Lower leg skin (tissue), 4 donors: ENCODE measurements around the gene MAP3K13. TPM values are rescaled to one million over a fixed set of nuclear protein-coding genes. Genes with fewer than 3 reads are reported as not detected.
"Not testable (repeated sequence)": the region's sequence is repeated elsewhere in the genome, so short reads cannot be mapped to it uniquely, and the experiment has no call there.

Experiments
- DNase-seq, 2 donors: peaks; one replicate each; pipeline ENCODE4 v3.0.0-alpha.2; 2019; ENCODE audit warnings: low spot score in 2 of 2
- H3K4me3 ChIP-seq: fragments of 200-600 bp; sonication (generic); 2 replicates; pipeline ENCODE4 v1.5.1; 2017; ENCODE audit warnings: mild to moderate bottlenecking, low read depth; ENCODE audit not compliant: poor library complexity, severe bottlenecking
- CTCF ChIP-seq, 3 donors: fragments of 450-650 bp; IDR thresholded peaks; one replicate each; pipeline ENCODE4 v1.5.1; 2016; ENCODE audit warnings: antibody characterized with exemption in 3 of 3, mild to moderate bottlenecking in 3 of 3, moderate library complexity in 2 of 3
- POLR2A ChIP-seq, 2 donors: fragments of 450-650 bp; IDR thresholded peaks; one replicate each; pipeline ENCODE4 v1.6.1; 2016 to 2017; ENCODE audit warnings: antibody characterized with exemption in 2 of 2, mild to moderate bottlenecking in 1 of 2, moderate library complexity in 1 of 2
- WGBS, 2 donors: methylation state at CpG; one replicate each; pipeline ENCODE4 v1.1.5; 2018; 5-methylcytosine and 5-hydroxymethylcytosine counted together
- intact Hi-C: fragments of 100-400 bp; cut with DNase I; formaldehyde crosslinking; loops from one replicate; pipeline ENCODE4 v1.15.0; 2023; ENCODE audit warnings: low total_unique reads
- total RNA-seq, 4 donors: library from RNA; depleted of rRNA; stranded (reverse); fragments of >200 nt; gene quantifications; one replicate each; pipeline ENCODE4 v1.1.0, GENCODE V29; 2016

MAP3K13 gene
- total RNA-seq, 4 donors from 2014 or later = 14.3 to 19.2 (median 17.1) TPM

- no peak for TF ChIP-seq CTCF (IDR thresholded peaks at IDR 0.05)
- no peak for TF ChIP-seq POLR2A (IDR thresholded peaks at IDR 0.05)
- WGBS, 2 donors = 80 to 88% methylated on average over 1 to 2 of the region's 2 CpGs
- intact Hi-C loops = no loop called here
- DNase-seq = no peak
- H3K4me3 ChIP-seq = no peak overlapping the region
Observed at GRCh38 chr3:185371306-185372074, 8.6 kb downstream of the MAP3K13 start.

DNA sequence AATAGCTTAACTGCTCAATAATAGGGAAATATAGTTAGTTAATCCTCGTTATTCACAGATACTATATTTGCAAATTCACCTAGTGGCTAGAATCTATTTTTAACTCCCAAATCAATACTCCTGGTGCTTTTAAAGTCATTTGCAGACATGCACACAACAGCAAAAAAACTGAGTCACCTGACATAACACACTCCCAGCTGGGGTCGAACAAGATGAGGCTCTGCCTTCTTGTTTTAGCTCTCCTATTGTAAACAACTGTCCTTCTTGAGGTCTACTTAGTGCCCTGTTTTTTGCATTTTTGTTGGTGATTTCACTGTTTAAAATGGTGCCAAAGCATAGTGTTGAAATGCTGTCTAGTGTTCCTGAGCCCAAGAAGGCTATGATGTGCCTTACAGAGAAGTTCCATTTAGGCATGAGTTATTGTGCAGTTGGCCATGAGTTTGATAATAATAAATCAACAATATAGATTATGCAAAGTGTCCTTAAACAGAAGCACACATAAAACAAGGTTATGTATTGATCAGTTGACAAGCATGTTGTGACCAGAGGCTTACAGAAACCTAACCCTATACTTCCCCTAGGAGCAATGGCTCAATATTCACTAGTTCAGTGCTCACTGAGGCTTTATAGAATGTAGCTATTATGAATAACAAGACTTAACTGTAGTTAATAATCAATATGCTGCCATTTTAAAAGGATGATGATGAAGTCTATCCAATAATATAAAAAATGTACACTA lies 18.6 kb downstream of the MAP3K13 start:
- TF ChIP-seq CTCF (IDR thresholded peaks at IDR 0.05) = no peak
- 62 to 65% methylated on average over 2 of the region's 2 CpGs for WGBS, 2 donors
- H3K4me3 ChIP-seq = no peak overlapping the region
- no peak for DNase-seq
- intact Hi-C loops = no loop called here

- TF ChIP-seq POLR2A (IDR thresholded peaks at IDR 0.05) (no peak), CTCF (IDR thresholded peaks at IDR 0.05) (no peak)
- 88 to 90% methylated on average over 1 of the region's 1 CpG for WGBS, 2 donors
- DNase-seq = no peak
- no peak overlapping the region for H3K4me3 ChIP-seq
- intact Hi-C loops = no loop called here
Observed at GRCh38 chr3:185382154-185382553, 19.2 kb downstream of the MAP3K13 start.

DNA sequence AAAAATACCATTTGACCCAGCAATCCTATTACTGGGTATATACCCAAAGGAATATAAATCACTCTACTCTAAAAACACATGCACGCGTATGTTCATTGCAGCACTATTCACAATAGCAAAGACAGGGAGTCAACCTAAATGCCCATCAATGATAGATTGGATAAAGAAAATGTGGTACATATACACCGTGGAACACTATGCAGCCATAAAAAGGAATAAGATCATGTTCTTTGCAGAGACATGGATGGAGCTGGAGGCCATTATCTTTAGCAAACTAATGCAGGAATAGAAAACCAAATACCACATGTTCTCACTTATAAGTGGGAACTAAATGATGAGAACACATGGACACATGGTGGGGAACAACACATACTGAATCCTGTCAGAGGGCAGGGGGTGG lies 23.6 kb downstream of the MAP3K13 start:
- H3K4me3 ChIP-seq, intact Hi-C loops, DNase-seq: not testable (repeated sequence)
- 97 to 98% methylated on average over 3 of the region's 3 CpGs for WGBS, 2 donors

DNA sequence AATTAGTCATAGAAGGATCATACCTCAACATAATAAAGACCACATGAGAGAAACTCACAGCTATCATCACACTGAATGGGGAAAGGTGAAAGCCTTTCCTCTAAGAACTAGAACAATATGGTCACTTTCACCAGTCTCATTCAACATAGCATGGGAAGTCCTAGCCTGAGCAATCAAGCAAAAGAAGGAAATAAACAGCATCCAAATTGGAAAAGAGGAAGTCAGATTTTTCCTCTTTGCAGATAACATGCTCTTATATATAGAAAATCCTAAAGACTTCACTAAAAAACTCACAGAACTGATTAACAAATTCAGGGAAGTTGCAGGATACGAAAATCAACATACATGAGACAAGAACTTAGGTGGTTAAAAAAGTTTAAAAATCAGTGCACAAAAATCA lies 24.7 kb downstream of the MAP3K13 start:
- TF ChIP-seq POLR2A (IDR thresholded peaks at IDR 0.05) = no peak
- TF ChIP-seq CTCF (IDR thresholded peaks at IDR 0.05) = no peak
- 83 to 89% methylated on average over 1 of the region's 1 CpG for WGBS, 2 donors
- DNase-seq = no peak
- no peak overlapping the region for H3K4me3 ChIP-seq
- intact Hi-C loops = no loop called here

- H3K4me3 ChIP-seq = no peak overlapping the region
- intact Hi-C loops = no loop called here
- DNase-seq = no peak
- 93 to 99% methylated on average over 3 of the region's 3 CpGs for WGBS, 2 donors
- TF ChIP-seq CTCF (IDR thresholded peaks at IDR 0.05) (no peak), POLR2A (IDR thresholded peaks at IDR 0.05) (no peak)
Observed at GRCh38 chr3:185393055-185393454, 30.1 kb downstream of the MAP3K13 start.
